ENCODE results near the gene UBA7.

The UBA7 gene

GRCh38 chr3:49812916-49813496 is 747 bp downstream of the UBA7 start:
- DNase-seq (ENCODE audit: insufficient read length, low spot score) (no peak), FAIRE-seq (no peak)
- TF ChIP-seq CTCF (IDR thresholded peaks at IDR 0.05; ENCODE audit: insufficient read depth, missing control alignments) = no peak

GRCh38 chr3:49807431-49808114 is 6.2 kb downstream of the UBA7 start:
- FAIRE-seq = no peak
- TF ChIP-seq CTCF (IDR thresholded peaks at IDR 0.05; ENCODE audit: insufficient read depth, missing control alignments) = no peak
- DNase-seq (ENCODE audit: insufficient read length, low spot score) = no peak

GRCh38 chr3:49806850-49807249 is 6.9 kb downstream of the UBA7 start:
- no peak for TF ChIP-seq CTCF (IDR thresholded peaks at IDR 0.05; ENCODE audit: insufficient read depth, missing control alignments)
- FAIRE-seq (no peak), DNase-seq (ENCODE audit: insufficient read length, low spot score) (no peak)

- no peak for TF ChIP-seq CTCF (IDR thresholded peaks at IDR 0.05; ENCODE audit: insufficient read depth, missing control alignments)
- FAIRE-seq = no peak
- DNase-seq (ENCODE audit: insufficient read length, low spot score) = no peak
Observed at GRCh38 chr3:49805897-49806701, 7.7 kb downstream of the UBA7 start.

GRCh38 chr3:49805367-49805782 is 8.4 kb downstream of the UBA7 start:
- no peak for DNase-seq (ENCODE audit: insufficient read length, low spot score)
- no peak for TF ChIP-seq CTCF (IDR thresholded peaks at IDR 0.05; ENCODE audit: insufficient read depth, missing control alignments)
- FAIRE-seq = no peak

GRCh38 chr3:49804141-49805041 is 9.4 kb downstream of the UBA7 start:
- no peak for DNase-seq (ENCODE audit: insufficient read length, low spot score)
- TF ChIP-seq CTCF (IDR thresholded peaks at IDR 0.05; ENCODE audit: insufficient read depth, missing control alignments) = no peak
- no peak for FAIRE-seq

Measured in D721Med (cell line).